K562 (cell line): Measurements from ENCODE around the gene ATF6B. TPM values are rescaled to one million over a fixed set of nuclear protein-coding genes. Genes with fewer than 3 reads are reported as not detected.

Source experiments
- CREB3L1 ChIP-seq: fragments of 450-650 bp; IDR thresholded peaks from 2 replicates; pipeline ENCODE4 v1.6.1; 2014; ENCODE audit warnings: low read depth, mild to moderate bottlenecking, moderate library complexity, borderline replicate concordance
- EP400 ChIP-seq: fragments of 450-650 bp; IDR thresholded peaks from 2 replicates; pipeline ENCODE4 v1.6.1; 2017; ENCODE audit warnings: antibody characterized with exemption, mild to moderate bottlenecking, moderate library complexity
- ILF3 ChIP-seq: fragments of 450-650 bp; IDR thresholded peaks from 2 replicates; pipeline ENCODE4 v1.6.1; 2018; ENCODE audit warnings: antibody characterized with exemption, mild to moderate bottlenecking, moderate library complexity, borderline replicate concordance
- MAFF ChIP-seq: IDR thresholded peaks from 2 replicates; pipeline ENCODE4 v1.6.1; 2012; ENCODE audit warnings: low read length, improper control_type of control experiment
- MEF2D ChIP-seq: conservative IDR thresholded peaks from 2 replicates; pipeline ENCODE4 v1.6.1; 2016; ENCODE audit warnings: low read depth, missing genetic modification characterization, missing compliant biosample characterization
- SRF ChIP-seq, 2 experiments: fragments of 250-450, 450-650 bp in 1 of 2; sonication (Bioruptor Pico) in 1 of 2; sonication (generic) in 1 of 2; formaldehyde crosslinking; IDR thresholded peaks; 2 replicates each; pipeline versions ENCODE4 v1.5.0 to v1.5.1; 2020 to 2022; ENCODE audit warnings: mild to moderate bottlenecking in 1 of 2, missing genetic modification reagents in 1 of 2
- SRSF1 ChIP-seq: fragments of 200-400 bp; formaldehyde crosslinking; IDR thresholded peaks from 2 replicates; pipeline ENCODE4 v1.6.1; 2017; ENCODE audit warnings: mild to moderate bottlenecking, low read depth, low read length, moderate library complexity
- TRIM28 ChIP-seq: fragments of 450-650 bp; IDR thresholded peaks from 2 replicates; pipeline ENCODE4 v1.6.1; 2017
- ZBTB33 ChIP-seq: sonication (generic); formaldehyde crosslinking; IDR thresholded peaks from 2 replicates; pipeline ENCODE4 v1.8.1; 2023; ENCODE audit warnings: mild to moderate bottlenecking, missing genetic modification reagents
- ZNF197 ChIP-seq: fragments of 200-800 bp; sonication (Bioruptor generic); IDR thresholded peaks from 2 replicates; pipeline ENCODE4 v1.6.1; 2016; ENCODE audit warnings: low read depth, missing genetic modification characterization, missing compliant biosample characterization
- polyA plus RNA-seq, 8 experiments: library from polyadenylated mRNA; depleted of rRNA in 4 of 8; stranded (reverse) in 5 of 8; unstranded in 3 of 8; fragments of >200 nt; fragmentation: Nextera tagmentation in 2 of 8; fragmentation: Illumina TruSeq in 1 of 8; extraction: Ambion mirVana in 2 of 8; extraction: Trizol in 1 of 8; gene quantifications; 2 replicates each; pipeline versions ENCODE4 v1.2.1 to v1.2.3, GENCODE V29; 2011 to 2014; ENCODE audit warnings: inconsistent platforms in 1 of 8, missing spikeins in 1 of 8
- total RNA-seq, 7 experiments: library from RNA; depleted of rRNA in 6 of 7; stranded (reverse); fragments of >200 nt in 6 of 7; fragmentation: Illumina TruSeq in 2 of 7; extraction: Trizol in 2 of 7; gene quantifications; 2 replicates each; pipeline versions ENCODE4 v1.2.1 to v1.2.3, GENCODE V29; 2011 to 2021; ENCODE audit warnings: low replicate concordance in 1 of 7
- TF ChIP-seq, protein P1 (sequence below): fragments of 450-650 bp; IDR thresholded peaks from one replicate; pipeline ENCODE4 v1.6.1; 2018; ENCODE audit warnings: mild to moderate bottlenecking, moderate library complexity; ENCODE audit not compliant: partially characterized antibody
- TF ChIP-seq, protein P2 (sequence below), 2 experiments: fragments of 450-650 bp; formaldehyde crosslinking in 1 of 2; IDR thresholded peaks; 2 replicates each; pipeline versions ENCODE4 v1.4.0 to v1.6.1; 2014 to 2020; ENCODE audit warnings: mild to moderate bottlenecking in 2 of 2, borderline replicate concordance in 1 of 2, low read depth in 1 of 2

The ATF6B gene
- total and polyA plus RNA-seq, 9 of the 15 experiments (the other 6 are each of a cell fraction or from before 2014, with no cell fraction given) = 20.7 to 131 (median 31.7) TPM

DNA sequence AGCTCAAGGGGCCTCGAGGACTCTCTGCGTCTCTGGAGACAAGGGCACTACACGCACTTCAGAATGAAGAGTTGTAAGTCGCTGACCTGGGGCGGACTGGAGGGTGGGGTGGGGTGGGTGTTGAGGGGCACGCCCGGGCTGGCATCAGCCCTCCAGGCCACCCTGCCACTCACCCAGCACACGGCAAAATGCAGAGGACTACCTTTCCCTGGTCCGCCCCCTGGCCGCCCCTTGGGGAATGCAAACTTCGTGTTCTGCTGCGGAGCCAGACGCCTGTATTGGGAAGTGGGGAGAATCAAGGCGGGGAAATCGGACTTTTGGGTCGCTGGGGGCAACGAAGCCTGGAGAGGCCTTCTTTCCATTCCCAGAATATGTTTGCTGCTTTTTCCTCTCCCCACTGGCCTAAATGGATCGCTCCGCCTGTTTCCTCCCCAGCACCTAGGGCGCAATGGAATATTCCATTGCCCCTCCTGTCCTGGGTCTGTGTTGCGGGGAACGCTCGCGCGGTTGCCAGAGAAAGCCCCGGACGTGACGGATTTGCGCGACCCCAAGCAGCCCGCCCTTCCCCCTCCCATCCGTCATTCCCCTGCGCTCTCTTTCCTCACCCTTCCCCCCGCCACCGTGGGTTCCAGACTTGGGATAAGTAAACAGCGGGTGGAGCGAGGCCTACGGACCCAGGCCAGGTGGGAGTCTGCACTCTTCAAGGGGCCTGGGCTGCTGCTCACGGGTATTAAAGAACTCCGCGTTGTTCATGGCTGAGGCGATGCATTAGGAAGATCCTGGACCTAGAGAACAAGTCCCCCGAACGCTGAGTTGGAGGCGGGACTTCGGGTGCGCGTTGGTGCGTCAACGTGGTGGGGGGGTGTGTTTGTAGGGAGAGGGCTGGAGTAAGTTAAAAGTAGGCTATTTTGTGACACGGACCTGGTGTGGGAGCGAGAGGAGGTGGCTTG is 25.8 kb upstream of the ATF6B start, which contains the start of gene PPT2 (continued):
- TF ChIP-seq TRIM28 (no peak), ZBTB33 (CRISPR knock-in tag) (peak; percentile 32; the same call in 1 of the 2 replicates), SRSF1 (no peak), MEF2D (tag) (peak; percentile 39; the same call in 1 of the 2 replicates), EP400 (peak; percentile 92; the same call in 1 of the 2 replicates), ILF3 (no peak), CREB3L1 (peak; percentile 69; the same call in 1 of the 2 replicates), MAFF (peak; percentile 39), ZNF197 (CRISPR knock-in tag) (no peak), SRF (CRISPR knock-in tag; IDR thresholded peaks at IDR 0.05) (peak in 1 of 2 experiments; percentile 51; a peak in 1 of 4 replicates)
- TF ChIP-seq, protein P1, sequence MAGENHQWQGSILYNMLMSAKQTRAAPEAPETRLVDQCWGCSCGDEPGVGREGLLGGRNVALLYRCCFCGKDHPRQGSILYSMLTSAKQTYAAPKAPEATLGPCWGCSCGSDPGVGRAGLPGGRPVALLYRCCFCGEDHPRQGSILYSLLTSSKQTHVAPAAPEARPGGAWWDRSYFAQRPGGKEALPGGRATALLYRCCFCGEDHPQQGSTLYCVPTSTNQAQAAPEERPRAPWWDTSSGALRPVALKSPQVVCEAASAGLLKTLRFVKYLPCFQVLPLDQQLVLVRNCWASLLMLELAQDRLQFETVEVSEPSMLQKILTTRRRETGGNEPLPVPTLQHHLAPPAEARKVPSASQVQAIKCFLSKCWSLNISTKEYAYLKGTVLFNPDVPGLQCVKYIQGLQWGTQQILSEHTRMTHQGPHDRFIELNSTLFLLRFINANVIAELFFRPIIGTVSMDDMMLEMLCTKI = no peak
- TF ChIP-seq, protein P2, sequence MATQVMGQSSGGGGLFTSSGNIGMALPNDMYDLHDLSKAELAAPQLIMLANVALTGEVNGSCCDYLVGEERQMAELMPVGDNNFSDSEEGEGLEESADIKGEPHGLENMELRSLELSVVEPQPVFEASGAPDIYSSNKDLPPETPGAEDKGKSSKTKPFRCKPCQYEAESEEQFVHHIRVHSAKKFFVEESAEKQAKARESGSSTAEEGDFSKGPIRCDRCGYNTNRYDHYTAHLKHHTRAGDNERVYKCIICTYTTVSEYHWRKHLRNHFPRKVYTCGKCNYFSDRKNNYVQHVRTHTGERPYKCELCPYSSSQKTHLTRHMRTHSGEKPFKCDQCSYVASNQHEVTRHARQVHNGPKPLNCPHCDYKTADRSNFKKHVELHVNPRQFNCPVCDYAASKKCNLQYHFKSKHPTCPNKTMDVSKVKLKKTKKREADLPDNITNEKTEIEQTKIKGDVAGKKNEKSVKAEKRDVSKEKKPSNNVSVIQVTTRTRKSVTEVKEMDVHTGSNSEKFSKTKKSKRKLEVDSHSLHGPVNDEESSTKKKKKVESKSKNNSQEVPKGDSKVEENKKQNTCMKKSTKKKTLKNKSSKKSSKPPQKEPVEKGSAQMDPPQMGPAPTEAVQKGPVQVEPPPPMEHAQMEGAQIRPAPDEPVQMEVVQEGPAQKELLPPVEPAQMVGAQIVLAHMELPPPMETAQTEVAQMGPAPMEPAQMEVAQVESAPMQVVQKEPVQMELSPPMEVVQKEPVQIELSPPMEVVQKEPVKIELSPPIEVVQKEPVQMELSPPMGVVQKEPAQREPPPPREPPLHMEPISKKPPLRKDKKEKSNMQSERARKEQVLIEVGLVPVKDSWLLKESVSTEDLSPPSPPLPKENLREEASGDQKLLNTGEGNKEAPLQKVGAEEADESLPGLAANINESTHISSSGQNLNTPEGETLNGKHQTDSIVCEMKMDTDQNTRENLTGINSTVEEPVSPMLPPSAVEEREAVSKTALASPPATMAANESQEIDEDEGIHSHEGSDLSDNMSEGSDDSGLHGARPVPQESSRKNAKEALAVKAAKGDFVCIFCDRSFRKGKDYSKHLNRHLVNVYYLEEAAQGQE (IDR thresholded peaks at IDR 0.05; ENCODE audit: borderline replicate concordance) = no peak; the same call in 1 of the 2 replicates
- TF ChIP-seq, protein P2 (CRISPR knock-in tag; IDR thresholded peaks at IDR 0.05; ENCODE audit: low read depth) = peak; percentile 61; the same call in 1 of the 2 replicates
